Left colon (tissue), 2 donors: ENCODE results near the gene BCAS3. TPM values are rescaled to one million over a fixed set of nuclear protein-coding genes. Genes with fewer than 3 reads are reported as not detected.

Experiments
- ATAC-seq: fragments of 200-7000 bp; cut with Tn5 transposase; one replicate; pipeline ENCODE4 v1.9.1; 2020; ENCODE audit warnings: mild to moderate bottlenecking, moderate library complexity
- DNase-seq, 2 donors: peaks; one replicate each; pipeline ENCODE4 v3.0.0-alpha.2; 2020
- intact Hi-C, 2 donors: fragments of 100-400 bp; cut with DNase I in 1 of 2; cut with micrococcal nuclease in 1 of 2; formaldehyde crosslinking; loops; one replicate each; pipeline versions ENCODE4 v1.11.2 to v1.14.0; 2022; cut with DNase I, micrococcal nuclease
- total RNA-seq, 2 donors: library from RNA; stranded (reverse); fragmentation: NEBNext Ultra II Directional; extraction: Animal tissue kit (Norgen Biotek cat#: 25700); gene quantifications; one replicate each; pipeline ENCODE4 v1.2.1, GENCODE V29; 2021
- donor health status: DM: no; HTN: no; CAD: no.
- donor health status: DM: yes; HTN: yes; CAD: no.

Gene BCAS3
- total RNA-seq, 2 donors from 2014 or later: 19.9 to 20.2 TPM

DNA sequence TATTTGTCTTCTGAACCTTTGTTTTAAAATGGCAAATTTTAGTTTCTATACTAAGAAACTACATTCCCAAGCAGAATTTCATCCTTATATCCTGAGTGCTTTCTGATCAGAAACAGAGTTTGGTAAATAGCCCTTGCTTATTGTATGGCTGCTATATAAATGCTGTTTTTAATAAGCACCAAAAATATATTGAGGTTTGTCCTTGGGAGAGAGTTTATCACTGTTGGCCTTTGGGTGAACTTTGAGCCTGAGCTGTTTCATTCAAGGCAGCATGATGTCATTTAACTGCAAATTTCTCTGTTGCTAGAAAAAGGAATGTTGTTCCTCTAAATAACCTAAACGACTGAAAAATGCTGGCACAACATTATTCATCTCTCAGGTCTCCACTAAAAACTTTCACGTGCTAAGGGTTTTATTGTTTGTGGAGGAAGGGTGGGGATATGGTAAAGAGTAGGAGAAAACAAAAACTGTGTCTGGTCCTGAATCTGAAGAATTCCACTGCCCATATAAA is 387.7 kb downstream of the BCAS3 start:
- DNase-seq (no peak), ATAC-seq (peak; percentile 49)
- intact Hi-C loops: no loop called here

DNA sequence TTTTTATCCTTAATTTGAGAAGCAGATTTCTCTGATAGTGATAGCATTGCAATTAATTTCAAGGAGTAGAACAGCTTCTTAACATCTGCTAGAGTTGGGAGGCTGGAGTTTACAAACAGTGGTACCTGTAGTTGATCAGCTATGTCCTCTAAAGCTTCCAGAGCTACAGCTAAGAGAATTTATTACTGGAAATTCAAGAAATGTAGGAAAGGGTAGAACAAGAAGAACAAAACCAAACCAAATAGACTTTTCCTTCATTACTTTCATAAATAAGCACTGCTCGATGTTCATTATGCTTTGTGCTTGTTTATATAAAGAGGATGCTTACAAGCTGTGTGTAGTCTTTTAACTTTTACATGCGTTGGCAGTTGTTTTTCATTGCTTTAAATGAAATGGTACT is 388.4 kb downstream of the BCAS3 start:
- intact Hi-C loops: no loop called here
- ATAC-seq: no peak
- DNase-seq: no peak

DNA sequence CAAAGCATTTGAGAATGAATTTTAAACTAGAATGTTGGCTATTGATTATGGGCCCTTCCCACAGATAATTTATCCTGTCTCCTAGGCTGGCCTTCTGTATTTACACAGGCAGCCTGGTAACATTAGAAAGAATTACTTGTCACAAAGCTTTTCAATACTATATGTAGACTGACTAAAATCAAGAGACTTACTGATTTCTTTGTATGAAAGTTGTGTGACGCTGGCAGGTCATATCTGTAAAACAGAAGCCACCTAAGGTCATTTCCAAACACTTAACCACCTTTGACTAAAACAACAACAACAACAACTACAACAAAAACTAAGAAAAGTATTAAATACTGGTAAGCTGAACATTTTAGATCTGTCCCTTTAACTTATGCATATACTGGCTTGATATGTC is 393.0 kb downstream of the BCAS3 start:
- ATAC-seq: no peak

DNA sequence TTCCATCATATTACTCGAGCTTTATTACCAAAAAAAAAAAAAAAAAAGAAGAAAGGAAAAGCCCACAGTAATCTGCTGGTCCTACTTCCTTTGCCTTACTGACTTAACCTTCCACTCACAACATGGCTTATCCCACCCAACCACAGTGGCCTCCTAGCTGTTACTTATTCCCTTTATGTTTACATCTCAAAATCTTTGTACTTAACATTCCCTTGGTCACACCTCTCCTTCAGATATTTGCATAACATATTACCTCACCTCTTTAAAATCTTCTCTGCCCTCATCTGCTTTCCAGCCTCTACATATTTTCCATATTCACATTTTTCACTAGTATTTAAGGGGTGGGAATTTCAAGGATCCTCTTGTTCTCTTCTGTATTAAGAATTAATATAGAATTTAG is 395.0 kb downstream of the BCAS3 start:
- no peak for ATAC-seq
- no peak for DNase-seq
- intact Hi-C loops: no loop called here

More for the DNA sequence above, 393.0 kb downstream of the BCAS3 start:
- intact Hi-C loops: no loop called here
- no peak for DNase-seq

DNA sequence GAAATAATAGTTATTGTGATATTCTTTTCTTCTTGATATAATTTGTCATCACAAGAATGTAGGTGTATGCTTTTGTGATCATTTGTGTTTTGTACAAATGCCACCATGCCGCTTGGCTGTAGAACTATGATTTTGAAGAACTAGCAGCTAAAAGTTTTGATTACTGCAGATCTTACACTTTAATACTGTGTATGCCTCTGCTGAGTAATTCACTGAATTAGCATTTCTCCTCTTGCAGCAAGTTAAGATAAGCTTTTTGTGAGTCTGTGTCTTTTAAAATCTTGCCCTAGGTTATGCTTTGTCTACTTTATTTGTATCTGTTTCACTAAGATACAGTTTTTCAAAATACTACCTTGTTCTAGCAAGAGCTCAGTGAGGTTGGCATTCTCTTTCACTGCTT is 395.5 kb downstream of the BCAS3 start:
- intact Hi-C loops: no loop called here
- DNase-seq (no peak), ATAC-seq (no peak)

DNA sequence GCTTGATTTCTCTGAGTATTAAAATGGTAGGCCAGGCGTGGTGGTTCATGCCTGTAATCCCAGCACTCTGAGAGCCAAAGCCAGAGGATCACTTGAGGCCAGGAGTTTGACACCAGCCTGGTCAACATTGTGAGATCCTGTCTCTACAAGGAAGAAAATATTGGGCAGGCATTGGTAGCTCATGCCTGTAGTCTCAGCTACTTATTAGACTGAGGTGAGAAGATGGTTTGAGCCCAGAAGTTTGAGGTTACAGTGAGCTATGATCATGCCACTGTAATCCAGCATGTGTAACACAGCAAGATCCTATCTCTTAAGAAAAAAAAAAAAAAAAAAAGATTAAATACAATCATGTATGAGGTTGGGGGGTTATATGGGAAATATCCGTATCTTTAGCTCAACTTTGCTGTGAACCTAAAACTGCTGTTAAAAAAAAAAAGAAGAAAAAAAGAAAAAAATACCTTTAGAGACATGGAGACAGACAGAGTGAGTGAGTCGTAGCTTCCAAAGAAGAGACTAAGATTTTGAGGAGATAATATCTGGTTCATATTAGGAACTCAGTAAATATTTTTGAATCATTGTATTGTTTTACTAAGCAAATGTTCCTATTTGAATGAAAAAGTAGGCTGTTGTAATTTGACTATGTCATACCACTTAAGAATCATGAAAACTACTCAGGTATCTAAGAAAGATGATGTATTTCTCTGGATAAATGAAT is 396.3 kb downstream of the BCAS3 start:
- intact Hi-C loops: no loop called here
- ATAC-seq (no peak), DNase-seq (no peak)

DNA sequence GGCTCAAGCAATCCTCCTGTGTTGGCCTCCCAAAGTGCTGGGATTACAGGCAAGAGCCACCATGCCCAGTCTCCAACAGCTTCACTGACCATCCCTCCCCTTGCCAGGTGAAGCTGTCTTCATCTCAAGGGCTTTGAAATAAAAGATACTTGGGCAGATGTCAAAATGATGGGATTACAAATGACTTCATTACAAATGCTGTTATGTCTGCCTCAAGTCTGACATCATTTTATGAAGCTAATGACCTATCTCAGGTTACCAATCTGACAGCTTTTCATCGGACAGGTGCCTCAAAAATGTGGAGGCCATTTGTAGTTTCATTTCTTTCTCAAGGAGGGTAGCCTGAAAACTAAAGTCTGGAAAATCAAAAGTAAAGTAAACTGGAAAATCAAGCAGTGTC is 398.3 kb downstream of the BCAS3 start:
- intact Hi-C loops: no loop called here
- DNase-seq: no peak
- no peak for ATAC-seq

DNA sequence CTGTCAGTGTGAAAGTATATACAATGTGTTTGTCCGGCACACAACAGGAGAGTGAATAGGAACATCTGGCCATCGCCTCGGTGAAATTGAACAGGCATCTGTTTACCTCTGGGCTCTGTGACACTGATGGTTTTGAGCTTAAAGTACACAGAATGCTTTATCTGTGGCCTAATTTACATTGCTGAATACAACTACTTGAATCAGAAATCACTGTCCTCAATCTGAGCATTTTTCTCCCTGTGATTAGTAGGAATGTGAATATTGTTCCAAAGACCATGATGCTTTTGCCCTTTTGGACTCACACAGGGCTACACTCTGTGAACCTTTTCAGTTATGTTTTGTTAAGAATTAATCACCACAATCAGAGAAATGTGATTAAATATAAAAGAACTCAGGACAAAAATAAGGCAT is 399.0 kb downstream of the BCAS3 start:
- intact Hi-C loops: no loop called here
- ATAC-seq: no peak

DNA sequence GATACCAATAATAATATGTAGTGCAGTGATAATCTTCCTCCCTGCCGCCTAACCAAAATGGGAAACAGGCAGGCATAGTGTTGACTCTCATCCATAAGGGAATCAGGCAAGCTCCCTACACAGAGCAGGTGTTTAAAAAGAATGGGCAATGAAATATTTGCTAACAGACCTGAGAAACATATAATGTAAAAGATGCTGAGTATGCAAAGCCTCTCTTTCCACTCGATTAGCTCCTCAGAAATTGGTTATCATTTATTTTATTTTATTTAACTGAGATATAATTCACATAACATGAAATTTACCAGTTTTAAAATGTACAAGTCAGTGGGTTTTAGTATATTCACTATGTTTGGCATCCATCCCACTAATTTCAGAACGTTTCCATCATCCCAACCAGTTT is 404.3 kb downstream of the BCAS3 start:
- intact Hi-C loops: no loop called here
- DNase-seq (no peak), ATAC-seq (no peak)

More for the DNA sequence above, 399.0 kb downstream of the BCAS3 start:
- DNase-seq: no peak

DNA sequence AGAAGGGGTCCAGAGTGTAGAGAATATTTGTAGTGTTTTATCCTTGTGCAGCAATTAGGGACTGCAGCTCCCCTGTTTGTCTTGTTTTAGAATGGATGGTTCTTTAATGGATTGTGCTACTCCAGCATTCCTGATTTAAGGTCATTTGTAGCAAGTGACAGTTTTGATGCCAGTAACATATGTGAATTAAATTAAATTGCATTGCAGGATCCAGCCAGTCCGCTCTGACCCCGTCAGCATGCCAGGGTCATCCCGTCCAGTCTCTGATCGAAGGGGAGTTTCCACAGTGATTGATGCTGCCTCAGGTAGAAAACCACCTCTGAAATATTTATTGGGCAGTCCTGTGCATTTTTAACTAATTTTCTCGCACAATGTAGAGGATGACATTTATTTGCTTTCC is 406.6 kb downstream of the BCAS3 start:
- ATAC-seq (no peak), DNase-seq (no peak)
- intact Hi-C loops: no loop called here

DNA sequence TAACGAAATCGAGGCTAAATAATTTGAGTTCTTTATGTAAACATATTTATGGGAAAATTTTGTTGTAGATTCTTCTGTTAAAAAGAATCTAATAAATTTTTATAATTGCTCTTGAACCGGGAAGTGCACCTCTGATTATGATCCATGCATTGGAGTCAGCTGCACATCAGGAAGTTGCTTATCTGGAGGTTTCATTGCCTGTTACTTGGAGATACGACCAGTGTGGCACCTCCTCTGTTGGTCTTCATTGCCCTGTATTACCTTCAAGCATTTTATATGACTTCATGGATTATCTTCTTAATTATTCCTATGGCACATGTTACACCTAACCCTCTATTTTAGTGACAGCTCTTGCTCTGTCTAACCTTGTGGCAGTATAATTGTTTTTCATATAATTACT is 409.4 kb downstream of the BCAS3 start:
- intact Hi-C loops: no loop called here
- DNase-seq: no peak
- ATAC-seq: peak; percentile 59

DNA sequence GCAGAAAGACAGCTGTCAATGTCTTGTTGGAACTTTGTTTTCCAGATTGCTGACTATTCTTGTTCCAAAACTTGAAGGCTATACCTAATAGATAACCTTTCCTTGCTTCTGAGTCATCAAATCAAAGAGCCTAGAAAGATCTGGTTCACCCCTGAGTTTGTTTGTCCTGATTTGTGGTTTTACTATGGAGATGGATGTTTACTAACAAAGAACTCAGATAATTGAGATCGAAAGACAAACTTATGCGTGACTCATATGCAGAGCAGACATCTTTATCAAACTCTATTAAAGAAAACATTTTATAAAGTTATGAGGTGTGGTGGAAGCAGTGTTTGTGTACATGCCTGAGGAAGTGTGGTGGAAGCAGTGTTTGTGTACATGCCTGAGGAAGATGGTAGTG is 410.9 kb downstream of the BCAS3 start:
- intact Hi-C loops: no loop called here
- no peak for DNase-seq
- no peak for ATAC-seq

DNA sequence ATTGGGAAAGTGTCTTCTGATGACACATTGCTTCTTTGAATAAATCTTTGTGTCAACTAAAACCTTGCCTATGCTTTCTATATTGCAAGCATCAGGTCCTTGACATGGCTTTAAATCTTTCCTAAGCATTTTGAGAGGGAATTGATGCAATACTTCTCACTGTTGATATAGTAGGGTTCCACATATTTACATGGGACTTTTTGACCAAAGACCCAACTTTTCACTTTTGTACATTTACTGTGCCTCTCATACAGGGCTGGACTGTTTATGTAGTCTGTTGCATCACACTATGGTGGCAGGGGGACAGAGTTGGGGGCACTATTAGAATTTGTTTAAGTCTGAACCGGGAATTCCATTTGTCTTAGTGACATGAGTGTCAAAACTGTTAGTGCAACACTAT is 413.4 kb downstream of the BCAS3 start:
- no peak for ATAC-seq
- no peak for DNase-seq
- intact Hi-C loops: no loop called here

DNA sequence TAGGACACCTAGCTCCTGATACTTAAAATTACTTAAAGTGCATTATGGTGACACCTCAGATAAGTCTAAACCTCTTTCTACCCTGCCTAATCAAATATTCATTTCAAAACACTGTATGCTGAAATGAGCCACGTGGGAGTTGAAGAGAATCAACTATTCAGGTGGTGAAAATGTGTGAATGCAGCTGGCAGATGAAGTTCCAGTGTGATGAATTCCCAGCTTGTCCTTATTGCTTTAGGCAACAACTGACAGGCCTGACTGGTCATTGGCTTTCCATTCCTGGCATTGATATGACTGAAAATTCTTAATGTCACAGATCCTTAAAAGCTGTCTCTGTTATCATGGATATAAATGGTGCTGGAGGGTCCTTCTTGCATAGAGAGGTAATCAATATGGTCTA is 420.1 kb downstream of the BCAS3 start:
- intact Hi-C loops: no loop called here
- DNase-seq (no peak), ATAC-seq (no peak)

DNA sequence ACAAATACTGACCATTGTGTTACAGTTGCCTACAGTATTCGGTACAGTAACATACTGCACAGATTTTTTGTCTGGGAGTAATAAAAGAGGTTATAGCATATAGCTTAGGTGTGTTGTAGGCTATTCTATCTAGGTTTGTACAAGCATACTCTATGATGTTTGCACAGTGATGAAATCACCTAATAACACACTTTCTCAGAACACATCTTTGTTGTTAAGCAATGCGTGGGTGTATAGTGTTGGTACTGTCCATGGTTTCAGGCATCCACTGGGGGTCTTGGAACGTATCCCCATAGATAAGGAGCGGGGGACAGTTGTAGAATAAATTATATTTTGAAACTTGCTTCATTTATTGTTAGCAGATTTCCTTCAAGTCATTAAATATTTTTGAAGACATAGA is 428.7 kb downstream of the BCAS3 start:
- peak; percentile 40 for ATAC-seq
- no peak for DNase-seq
- intact Hi-C loops: no loop called here

DNA sequence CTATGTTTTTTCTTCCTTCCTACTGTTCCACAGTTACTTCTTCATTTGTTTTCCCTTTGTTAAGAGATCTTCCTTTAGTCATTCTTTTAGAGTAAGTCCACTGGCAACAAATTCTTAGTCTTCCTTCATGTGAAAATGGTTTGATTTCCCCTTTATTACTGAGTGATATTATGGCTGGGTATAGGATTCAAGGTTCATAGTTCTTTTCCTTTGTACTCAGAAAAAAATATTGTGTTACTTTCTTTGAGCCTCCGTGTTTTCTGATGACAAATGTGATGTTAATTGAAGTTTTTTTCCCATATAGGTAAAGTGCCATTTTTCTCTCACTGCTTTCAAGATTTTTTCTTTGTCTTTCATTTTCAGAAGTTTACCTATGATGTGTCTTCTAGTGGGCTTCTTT is 438.9 kb downstream of the BCAS3 start:
- ATAC-seq (no peak), DNase-seq (no peak)
- intact Hi-C loops: no loop called here

DNA sequence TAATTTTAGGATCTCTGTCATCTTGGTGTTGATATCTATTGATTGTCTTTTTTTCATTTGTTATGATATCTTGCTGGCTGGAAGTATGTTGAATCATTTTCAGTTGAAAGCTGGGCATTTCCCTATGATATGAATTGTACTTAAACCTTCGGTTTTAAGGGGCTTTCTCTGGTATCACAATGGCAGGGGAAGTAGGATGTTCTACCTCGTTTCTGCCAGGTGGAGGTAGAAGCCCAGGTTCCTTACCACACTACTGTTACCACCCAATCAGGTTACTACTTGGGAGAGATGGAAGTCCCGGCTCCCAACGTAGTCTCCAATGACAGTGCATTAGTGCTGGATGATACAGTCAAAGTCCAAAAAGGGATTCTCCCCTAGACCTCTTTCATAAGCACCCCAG is 440.3 kb downstream of the BCAS3 start:
- no peak for DNase-seq
- intact Hi-C loops: no loop called here
- ATAC-seq: no peak

DNA sequence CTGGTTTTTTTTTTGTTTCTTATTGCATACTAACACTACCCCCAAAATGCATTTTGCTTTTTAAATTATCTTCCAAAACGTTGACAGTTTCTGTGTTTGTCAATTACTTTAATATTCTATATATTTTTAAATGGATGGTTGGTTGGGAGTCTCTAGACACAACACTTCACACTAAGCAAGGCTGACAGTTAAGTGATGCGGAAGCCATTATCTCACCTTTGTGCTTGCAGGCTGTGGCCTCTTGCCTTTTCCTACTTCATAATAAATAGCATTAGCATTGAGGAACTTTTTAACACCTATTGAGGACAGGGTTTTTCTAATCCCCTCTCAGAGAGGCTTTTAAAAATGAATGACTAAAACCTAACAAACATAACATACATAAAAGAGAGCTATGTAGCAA is 441.2 kb downstream of the BCAS3 start:
- no peak for ATAC-seq
- intact Hi-C loops: no loop called here
- no peak for DNase-seq

DNA sequence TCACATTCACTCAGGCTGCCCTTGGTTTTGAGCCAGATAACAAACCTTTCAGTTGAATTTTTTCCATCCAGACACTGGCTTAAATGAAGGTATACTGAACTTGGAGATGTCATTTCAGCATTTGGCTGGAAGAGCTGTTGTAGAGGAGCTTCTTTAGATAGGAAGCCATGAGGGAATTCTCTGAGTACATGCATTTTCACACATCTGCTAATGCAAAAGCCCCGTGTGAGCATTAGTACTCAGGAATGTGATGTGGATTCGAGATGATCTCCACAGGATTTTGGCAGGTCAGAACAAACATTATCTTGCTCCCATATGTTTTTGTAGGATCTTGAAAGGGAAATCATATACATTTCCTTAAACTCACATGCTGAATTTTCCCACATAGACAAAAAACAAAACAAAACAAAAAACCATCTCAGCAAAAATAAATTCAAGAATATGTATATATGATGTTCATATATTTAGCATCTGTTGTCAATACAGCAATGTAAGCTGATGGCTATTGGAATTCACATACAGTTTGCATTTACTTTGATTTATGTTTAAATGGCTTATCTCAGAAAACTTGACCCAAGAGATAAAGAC is 444.8 kb downstream of the BCAS3 start:
- no peak for ATAC-seq
- no peak for DNase-seq
- intact Hi-C loops: no loop called here

DNA sequence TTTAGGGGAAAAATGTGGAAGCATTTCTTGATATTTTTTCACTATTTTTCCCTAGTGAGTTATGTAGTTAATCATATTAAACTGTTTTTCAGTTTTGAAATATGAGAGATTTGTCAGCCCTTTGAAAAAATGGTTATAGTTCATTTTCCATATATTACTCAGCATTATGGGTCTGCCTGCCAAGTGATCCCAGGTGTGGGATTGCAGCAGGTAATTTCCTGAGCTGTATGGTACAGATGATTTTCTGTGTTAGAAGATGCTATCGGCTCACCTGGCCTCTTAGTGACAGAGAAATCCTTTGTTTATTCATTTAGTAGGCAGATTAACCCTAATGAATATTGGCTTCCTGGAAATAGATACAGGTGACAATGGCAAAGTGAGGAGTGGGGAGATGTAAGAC is 446.9 kb downstream of the BCAS3 start:
- ATAC-seq (no peak), DNase-seq (no peak)
- intact Hi-C loops: no loop called here
